Activated naive CD8-positive, alpha-beta T cell (primary cell): ENCODE data around the gene PI4K2A.

Experiments
- H3K27ac Mint-ChIP-seq: one replicate; pipeline ENCODE4 v1.8.0; 2021; ENCODE audit warnings: mixed read lengths
- H3K27me3 Mint-ChIP-seq: one replicate; pipeline ENCODE4 v1.8.0; 2021; ENCODE audit warnings: mixed read lengths
- H3K36me3 Mint-ChIP-seq: one replicate; pipeline ENCODE4 v1.8.0; 2021; ENCODE audit warnings: mixed read lengths
- H3K4me1 Mint-ChIP-seq: one replicate; pipeline ENCODE4 v1.8.0; 2021; ENCODE audit warnings: low read depth, mixed read lengths
- H3K4me3 Mint-ChIP-seq: one replicate; pipeline ENCODE4 v1.8.0; 2021; ENCODE audit warnings: mild to moderate bottlenecking, mixed read lengths
- H3K9me3 Mint-ChIP-seq: one replicate; pipeline ENCODE4 v1.8.0; 2021; ENCODE audit warnings: low read depth, mixed read lengths

Gene PI4K2A

GRCh38 chr10:97703398-97704067 lies 63.1 kb downstream of the PI4K2A start:
- Mint-ChIP-seq H3K36me3 (no peaks in the 10 kb centered on the region), H3K4me3 (no peak overlapping the region), H3K4me1 (no peaks in the 10 kb centered on the region), H3K27me3 (peaks cover 5% of the 10 kb centered on the region), H3K9me3 (no peaks in the 10 kb centered on the region), H3K27ac (no peak overlapping the region)

- H3K36me3 Mint-ChIP-seq = no peaks in the 10 kb centered on the region
- no peaks in the 10 kb centered on the region for H3K9me3 Mint-ChIP-seq
- peaks cover 6% of the 10 kb centered on the region for H3K27me3 Mint-ChIP-seq
- H3K4me1 Mint-ChIP-seq = no peaks in the 10 kb centered on the region
- no peak overlapping the region for H3K27ac Mint-ChIP-seq
- H3K4me3 Mint-ChIP-seq = no peak overlapping the region
These were observed 63.9 kb downstream of the PI4K2A start for GRCh38 chr10:97704341-97704740.

- H3K4me1 Mint-ChIP-seq = no peaks in the 10 kb centered on the region
- H3K27me3 Mint-ChIP-seq = peaks cover 6% of the 10 kb centered on the region
- no peaks in the 10 kb centered on the region for H3K9me3 Mint-ChIP-seq
- H3K36me3 Mint-ChIP-seq = no peaks in the 10 kb centered on the region
- H3K4me3 Mint-ChIP-seq = no peak overlapping the region
- no peak overlapping the region for H3K27ac Mint-ChIP-seq
These were observed 64.7 kb downstream of the PI4K2A start for GRCh38 chr10:97705006-97705670.

GRCh38 chr10:97707134-97707861 lies 66.8 kb downstream of the PI4K2A start:
- Mint-ChIP-seq H3K27ac (no peak overlapping the region), H3K4me3 (no peak overlapping the region), H3K27me3 (peaks cover 9% of the 10 kb centered on the region), H3K9me3 (no peaks in the 10 kb centered on the region), H3K4me1 (peaks cover 2% of the 10 kb centered on the region), H3K36me3 (no peaks in the 10 kb centered on the region)

GRCh38 chr10:97708167-97708566 lies 67.7 kb downstream of the PI4K2A start:
- Mint-ChIP-seq H3K4me3 (no peak overlapping the region), H3K4me1 (peaks cover 6% of the 10 kb centered on the region), H3K36me3 (no peaks in the 10 kb centered on the region), H3K9me3 (no peaks in the 10 kb centered on the region), H3K27ac (no peak overlapping the region), H3K27me3 (peaks cover 11% of the 10 kb centered on the region)

- Mint-ChIP-seq H3K27me3 (peaks cover 11% of the 10 kb centered on the region), H3K36me3 (no peaks in the 10 kb centered on the region), H3K27ac (no peak overlapping the region)
These were observed 68.8 kb downstream of the PI4K2A start for GRCh38 chr10:97708976-97709946.

GRCh38 chr10:97711640-97712572 lies 71.4 kb downstream of the PI4K2A start:
- peaks cover 11% of the 10 kb centered on the region for H3K4me1 Mint-ChIP-seq
- no peaks in the 10 kb centered on the region for H3K36me3 Mint-ChIP-seq
- H3K27ac Mint-ChIP-seq = no peak overlapping the region
- H3K9me3 Mint-ChIP-seq = no peaks in the 10 kb centered on the region
- H3K4me3 Mint-ChIP-seq = peak overlapping the region; percentile 51
- peaks cover 11% of the 10 kb centered on the region for H3K27me3 Mint-ChIP-seq

More at GRCh38 chr10:97708976-97709946, 68.8 kb downstream of the PI4K2A start:
- no peaks in the 10 kb centered on the region for H3K9me3 Mint-ChIP-seq
- H3K4me1 Mint-ChIP-seq = peaks cover 9% of the 10 kb centered on the region
- no peak overlapping the region for H3K4me3 Mint-ChIP-seq

- Mint-ChIP-seq H3K4me3 (peak within 1 kb of the TSS; percentile 97), H3K36me3 (no peaks in the 10 kb centered on the region), H3K4me1 (peaks cover 11% of the 10 kb centered on the region), H3K27me3 (peaks cover 8% of the 10 kb centered on the region), H3K9me3 (no peaks in the 10 kb centered on the region), H3K27ac (peak within 1 kb of the TSS; percentile 97)
These were observed 72.9 kb downstream of the PI4K2A start, which contains the start of gene MARVELD1 for GRCh38 chr10:97713339-97713825. Gene MARVELD1 (plus strand): TSS chr10:97713730. CDS start chr10:97713877, 147 bp downstream.

GRCh38 chr10:97713826-97714400 lies 73.4 kb downstream of the PI4K2A start:
- H3K9me3 Mint-ChIP-seq = no peaks in the 10 kb centered on the region
- H3K27me3 Mint-ChIP-seq = peaks cover 7% of the 10 kb centered on the region
- H3K27ac Mint-ChIP-seq = peak overlapping the region; percentile 97
- H3K4me1 Mint-ChIP-seq = peaks cover 11% of the 10 kb centered on the region
- H3K4me3 Mint-ChIP-seq = peak overlapping the region; percentile 97
- H3K36me3 Mint-ChIP-seq = no peaks in the 10 kb centered on the region

GRCh38 chr10:97714401-97715258 lies 74.2 kb downstream of the PI4K2A start:
- Mint-ChIP-seq H3K36me3 (no peaks in the 10 kb centered on the region), H3K4me3 (peak overlapping the region; percentile 97), H3K4me1 (peaks cover 11% of the 10 kb centered on the region), H3K27ac (peak overlapping the region; percentile 97), H3K27me3 (peaks cover 6% of the 10 kb centered on the region), H3K9me3 (no peaks in the 10 kb centered on the region)

- Mint-ChIP-seq H3K36me3 (no peaks in the 10 kb centered on the region), H3K27ac (no peak overlapping the region), H3K4me3 (peak overlapping the region; percentile 97), H3K27me3 (peaks cover 6% of the 10 kb centered on the region), H3K9me3 (no peaks in the 10 kb centered on the region), H3K4me1 (peaks cover 11% of the 10 kb centered on the region)
These were observed 74.9 kb downstream of the PI4K2A start for GRCh38 chr10:97715259-97715874.

- Mint-ChIP-seq H3K36me3 (no peaks in the 10 kb centered on the region), H3K9me3 (no peaks in the 10 kb centered on the region), H3K27ac (no peak overlapping the region), H3K4me3 (no peak overlapping the region), H3K4me1 (peaks cover 9% of the 10 kb centered on the region), H3K27me3 (peaks cover 3% of the 10 kb centered on the region)
These were observed 77.2 kb downstream of the PI4K2A start for GRCh38 chr10:97717627-97718026.
